H1 (cell line): ENCODE data around the gene PLEKHO1. TPM values are rescaled to one million over a fixed set of nuclear protein-coding genes. Genes with fewer than 3 reads are reported as not detected.

Experiments used
- CTBP2 ChIP-seq: IDR thresholded peaks from 2 replicates; pipeline ENCODE4 v1.7.0; 2011; ENCODE audit warnings: borderline replicate concordance, mild to moderate bottlenecking, moderate library complexity, mixed read lengths, low read length; ENCODE audit not compliant: insufficient read depth, insufficient read length
- CTCF ChIP-seq, 3 experiments: IDR thresholded peaks; 1 replicate in 2 of 3; 2 replicates in 1 of 3; pipeline versions ENCODE4 v1.5.1 to v1.6.1; 2011; ENCODE audit warnings: low read length in 3 of 3, mild to moderate bottlenecking in 3 of 3, inconsistent platforms in 2 of 3, low read depth in 1 of 3, moderate library complexity in 1 of 3; ENCODE audit not compliant: insufficient read depth in 1 of 3; ENCODE audit errors: control extremely low read depth in 1 of 3
- HDAC2 ChIP-seq, 2 experiments: fragments of 300-600 bp in 1 of 2; sonication (generic) in 1 of 2; IDR thresholded peaks; 2 replicates each; pipeline ENCODE4 v1.6.1; 2011 to 2012; ENCODE audit warnings: low read depth in 2 of 2, low read length in 2 of 2, mild to moderate bottlenecking in 2 of 2, moderate library complexity in 2 of 2, borderline replicate concordance in 1 of 2, inconsistent platforms in 1 of 2
- polyA plus RNA-seq, 7 experiments: library from polyadenylated mRNA; depleted of rRNA in 3 of 7; stranded (reverse) in 5 of 7; unstranded in 2 of 7; fragments of >200 nt in 5 of 7; fragments of 200-250 nt in 2 of 7; gene quantifications; 1 replicate in 5 of 7; 2 replicates in 1 of 7; 4 replicates in 1 of 7; pipeline versions ENCODE4 v1.2.1 to v1.2.3, GENCODE V29; 2011 to 2013; ENCODE audit warnings: missing spikeins in 2 of 7, mixed read lengths in 2 of 7
- total RNA-seq: library from RNA; stranded (reverse); fragmentation: NEBNext Ultra II Directional; extraction: Animal tissue kit (Norgen Biotek cat#: 25700); gene quantifications from 2 replicates; pipeline ENCODE4 v1.2.1, GENCODE V29; 2021

The PLEKHO1 gene
- total and polyA plus RNA-seq, 2 of the 8 experiments (the other 6 are each of a cell fraction or from before 2014, with no cell fraction given), result 23.2 to 37.0 TPM

DNA sequence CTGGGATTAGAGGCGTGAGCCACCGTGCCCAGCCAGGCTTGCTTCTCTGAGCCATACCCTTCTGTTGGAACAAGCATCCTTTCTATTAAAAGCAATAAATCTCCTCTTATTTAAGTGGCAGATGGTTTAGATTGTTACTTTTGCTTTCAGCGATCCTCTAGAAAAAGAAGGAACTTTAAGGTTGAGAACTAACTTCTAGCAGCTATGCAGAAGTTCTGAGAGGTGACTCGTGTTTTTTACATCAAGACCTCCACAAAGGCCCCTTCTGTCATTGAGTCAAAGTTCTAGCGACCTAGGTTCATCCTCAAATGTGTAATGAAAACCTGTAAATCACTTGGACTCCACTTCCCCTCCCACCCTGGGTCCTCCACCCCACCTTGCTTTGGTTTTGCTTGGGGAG is 30.8 kb downstream of the PLEKHO1 start (continued):
- TF ChIP-seq CTCF (IDR thresholded peaks at IDR 0.05; ENCODE audit: control extremely low read depth in 1 of 3, insufficient read depth in 1 of 3, low read depth in 1 of 3, low read length in 3 of 3) (no peak), HDAC2 (IDR thresholded peaks at IDR 0.05; ENCODE audit: borderline replicate concordance in 1 of 2, low read depth in 2 of 2, low read length in 2 of 2) (no peak), CTBP2 (no peak)
